H1 (cell line): ENCODE results near the gene DCTN2. TPM values are rescaled to one million over a fixed set of nuclear protein-coding genes. Genes with fewer than 3 reads are reported as not detected.

Experiments used
- KDM5A ChIP-seq: fragments of 200-600 bp; IDR thresholded peaks from 2 replicates; pipeline ENCODE4 v1.7.1; 2012; ENCODE audit warnings: mild to moderate bottlenecking, low read length, inconsistent platforms, mixed read lengths
- polyA plus RNA-seq, 7 experiments: library from polyadenylated mRNA; depleted of rRNA in 3 of 7; stranded (reverse) in 5 of 7; unstranded in 2 of 7; fragments of >200 nt in 5 of 7; fragments of 200-250 nt in 2 of 7; gene quantifications; 1 replicate in 5 of 7; 2 replicates in 1 of 7; 4 replicates in 1 of 7; pipeline versions ENCODE4 v1.2.1 to v1.2.3, GENCODE V29; 2011 to 2013; ENCODE audit warnings: missing spikeins in 2 of 7, mixed read lengths in 2 of 7
- total RNA-seq: library from RNA; stranded (reverse); fragmentation: NEBNext Ultra II Directional; extraction: Animal tissue kit (Norgen Biotek cat#: 25700); gene quantifications from 2 replicates; pipeline ENCODE4 v1.2.1, GENCODE V29; 2021

The DCTN2 gene
- total and polyA plus RNA-seq, 2 of the 8 experiments (the other 6 are each of a cell fraction or from before 2014, with no cell fraction given): 90.3 to 91.9 TPM

DNA sequence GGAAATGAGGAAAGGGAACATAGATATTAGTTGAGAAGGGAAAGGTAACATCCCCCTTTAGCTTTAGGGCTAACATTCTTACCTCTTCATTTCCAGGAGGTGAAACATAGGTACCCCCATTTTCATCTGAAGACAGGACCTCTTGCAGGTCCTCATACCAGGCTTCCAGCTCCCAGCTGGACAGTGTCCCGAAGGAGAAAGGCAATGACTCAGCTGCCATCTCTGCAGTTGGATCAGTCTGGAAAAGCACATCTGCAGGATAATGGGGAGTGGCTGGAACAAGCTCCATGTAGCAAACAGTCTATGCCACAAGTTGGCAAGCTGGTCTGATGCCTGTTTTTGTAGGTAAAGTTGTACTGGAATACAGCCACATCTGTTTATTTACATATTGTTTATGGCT, 29.8 kb downstream of the DCTN2 start (continued):
- TF ChIP-seq KDM5A: no peak
- TF ChIP-seq, all 59 proteins: peak for 0
